Tibial artery (tissue), 4 donors: Measurements from ENCODE around the gene CCNQ.
A peak's percentile ranks its signal among the peaks of the same experiment; 100 is the strongest.

Experiments
- DNase-seq, 2 donors: peaks; one replicate each; pipeline ENCODE4 v3.0.0-alpha.2; 2019
- H3K27ac ChIP-seq, 2 donors: fragments of 200-600 bp; sonication (generic) in 1 of 2; 1 replicate in 1 of 2; 2 replicates in 1 of 2; pipeline ENCODE4 v1.5.1; 2018 to 2019; ENCODE audit warnings: mild to moderate bottlenecking in 1 of 2
- H3K27me3 ChIP-seq, 2 donors: fragments of 200-600 bp; sonication (generic) in 1 of 2; one replicate each; pipeline versions ENCODE4 v1.5.1 to v1.6.0; 2016 to 2019
- H3K36me3 ChIP-seq, 3 donors: fragments of 200-600 bp; sonication (generic) in 2 of 3; one replicate each; pipeline ENCODE4 v1.5.1; 2016 to 2019; ENCODE audit warnings: mild to moderate bottlenecking in 2 of 3
- H3K4me1 ChIP-seq, 4 donors: fragments of 200-600 bp; sonication (generic) in 2 of 4; 1 replicate in 3 of 4; 2 replicates in 1 of 4; pipeline ENCODE4 v1.5.1; 2016 to 2019
- H3K4me3 ChIP-seq, 2 donors: fragments of 200-600 bp; sonication (generic) in 1 of 2; 1 replicate in 1 of 2; 2 replicates in 1 of 2; pipeline ENCODE4 v1.5.1; 2018 to 2019; ENCODE audit warnings: mild to moderate bottlenecking in 2 of 2
- H3K9me3 ChIP-seq, 3 donors: fragments of 200-600 bp; sonication (generic) in 1 of 3; one replicate each; pipeline ENCODE4 v1.5.1; 2016 to 2019
- intact Hi-C: fragments of 100-400 bp; cut with DNase I; formaldehyde crosslinking; loops from one replicate; pipeline ENCODE4 v1.15.0; 2023; ENCODE audit warnings: low total_unique reads
- TF ChIP-seq, protein P1 (sequence below), 2 experiments: fragments of 200-600 bp in 1 of 2; fragments of 450-650 bp in 1 of 2; IDR thresholded peaks; one replicate each; pipeline ENCODE4 v1.5.1; 2017 to 2019; ENCODE audit warnings: antibody characterized with exemption in 2 of 2, mild to moderate bottlenecking in 1 of 2, moderate library complexity in 1 of 2

Gene CCNQ

DNA sequence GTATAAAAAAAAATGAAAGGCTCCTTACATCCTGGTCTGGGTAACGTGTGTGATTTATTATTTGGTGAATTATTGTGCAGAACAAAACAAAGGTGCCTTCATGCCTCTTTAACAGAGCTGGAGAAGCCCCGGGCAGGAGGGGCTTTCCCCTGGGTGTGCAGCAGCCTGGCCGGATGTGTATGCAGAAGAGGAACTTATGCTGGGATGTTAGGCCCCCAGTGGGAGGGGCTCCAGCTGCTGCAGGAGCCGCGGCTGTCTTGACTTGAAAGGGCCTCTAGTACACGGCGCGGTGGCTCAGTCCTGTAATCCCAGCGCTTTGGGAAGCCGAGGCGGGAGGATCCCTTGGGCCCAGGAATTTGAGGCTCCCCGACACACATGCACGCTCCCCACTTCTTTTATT is 16.0 kb downstream of the CCNQ start:
- DNase-seq = peak in 1 of 2 donors; percentile 25
- Histone ChIP-seq H3K27ac (no peak overlapping the region), H3K27me3 (no peaks in the 10 kb centered on the region), H3K9me3 (no peaks in the 10 kb centered on the region), H3K4me1 (no peaks in the 10 kb centered on the region), H3K36me3 (peaks cover 0 to 11% (median 6%) of the 10 kb centered on the region in 3 donors), H3K4me3 (no peak overlapping the region)
- TF ChIP-seq, protein P1, sequence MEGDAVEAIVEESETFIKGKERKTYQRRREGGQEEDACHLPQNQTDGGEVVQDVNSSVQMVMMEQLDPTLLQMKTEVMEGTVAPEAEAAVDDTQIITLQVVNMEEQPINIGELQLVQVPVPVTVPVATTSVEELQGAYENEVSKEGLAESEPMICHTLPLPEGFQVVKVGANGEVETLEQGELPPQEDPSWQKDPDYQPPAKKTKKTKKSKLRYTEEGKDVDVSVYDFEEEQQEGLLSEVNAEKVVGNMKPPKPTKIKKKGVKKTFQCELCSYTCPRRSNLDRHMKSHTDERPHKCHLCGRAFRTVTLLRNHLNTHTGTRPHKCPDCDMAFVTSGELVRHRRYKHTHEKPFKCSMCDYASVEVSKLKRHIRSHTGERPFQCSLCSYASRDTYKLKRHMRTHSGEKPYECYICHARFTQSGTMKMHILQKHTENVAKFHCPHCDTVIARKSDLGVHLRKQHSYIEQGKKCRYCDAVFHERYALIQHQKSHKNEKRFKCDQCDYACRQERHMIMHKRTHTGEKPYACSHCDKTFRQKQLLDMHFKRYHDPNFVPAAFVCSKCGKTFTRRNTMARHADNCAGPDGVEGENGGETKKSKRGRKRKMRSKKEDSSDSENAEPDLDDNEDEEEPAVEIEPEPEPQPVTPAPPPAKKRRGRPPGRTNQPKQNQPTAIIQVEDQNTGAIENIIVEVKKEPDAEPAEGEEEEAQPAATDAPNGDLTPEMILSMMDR (IDR thresholded peaks at IDR 0.05) = no peak
- intact Hi-C loops = no loop called here

DNA sequence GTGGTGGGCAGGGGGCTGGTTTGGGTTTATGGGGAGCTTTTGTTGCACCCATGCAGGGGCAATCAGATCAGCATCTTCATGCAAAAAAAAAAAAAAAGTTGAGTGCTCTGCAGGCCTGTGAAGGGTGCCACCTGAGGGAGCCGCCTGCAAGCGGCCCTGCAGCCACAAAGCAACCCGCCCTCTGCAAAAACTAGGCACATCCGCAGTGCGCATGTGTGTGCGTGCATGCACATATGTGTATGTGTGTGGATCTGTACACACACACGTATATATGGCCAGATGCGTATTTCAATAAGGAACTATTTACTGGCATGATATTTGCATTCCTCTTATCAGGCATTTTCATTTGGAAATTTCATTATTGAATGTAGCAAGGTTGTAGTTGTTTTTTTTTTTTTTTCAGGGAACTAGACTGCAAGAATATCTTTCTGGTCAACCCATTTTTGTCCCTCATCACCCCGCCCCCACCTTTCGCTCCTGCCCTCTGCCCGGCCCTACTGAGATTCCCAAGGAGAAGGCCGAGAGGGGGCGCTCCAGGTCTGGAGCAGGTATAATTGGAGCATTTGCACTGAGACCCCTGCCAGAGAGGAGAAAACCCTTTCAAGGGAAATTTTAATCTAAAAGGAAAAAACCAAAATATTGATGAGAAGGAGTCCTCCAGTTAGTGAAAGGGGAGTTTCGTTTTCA is 18.1 kb downstream of the CCNQ start:
- intact Hi-C loops = no loop called here
- Histone ChIP-seq H3K27me3 (no peaks in the 10 kb centered on the region), H3K4me3 (no peak overlapping the region), H3K36me3 (no peaks in the 10 kb centered on the region), H3K9me3 (no peaks in the 10 kb centered on the region), H3K4me1 (no peaks in the 10 kb centered on the region), H3K27ac (no peak overlapping the region)
- no peak for DNase-seq
- TF ChIP-seq, protein P1 (IDR thresholded peaks at IDR 0.05) = no peak

DNA sequence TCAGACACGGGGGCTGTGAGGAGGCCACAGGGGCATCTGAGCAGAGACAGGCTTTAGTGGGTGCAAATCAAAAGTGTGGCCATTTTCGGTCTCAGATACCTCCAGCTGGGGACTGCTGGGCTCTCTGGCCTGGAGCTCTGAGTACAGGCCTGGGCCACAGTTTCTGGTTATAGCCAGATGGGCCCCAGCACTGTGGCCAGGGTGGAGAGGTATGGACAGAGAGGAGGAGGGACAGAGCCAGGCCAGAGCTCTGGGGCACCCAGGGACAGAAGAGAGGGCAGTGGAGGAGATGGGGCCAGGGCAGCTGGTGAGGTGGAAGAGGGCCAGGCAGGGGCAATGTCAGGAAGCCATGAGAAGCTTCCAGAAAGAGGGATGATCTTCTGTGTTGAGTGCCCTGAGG is 20.1 kb downstream of the CCNQ start:
- Histone ChIP-seq H3K27ac (no peak overlapping the region), H3K36me3 (no peaks in the 10 kb centered on the region), H3K9me3 (no peaks in the 10 kb centered on the region), H3K27me3 (no peaks in the 10 kb centered on the region), H3K4me3 (no peak overlapping the region), H3K4me1 (no peaks in the 10 kb centered on the region)
- TF ChIP-seq, protein P1 (IDR thresholded peaks at IDR 0.05) = no peak
- intact Hi-C loops = no loop called here
- no peak for DNase-seq

DNA sequence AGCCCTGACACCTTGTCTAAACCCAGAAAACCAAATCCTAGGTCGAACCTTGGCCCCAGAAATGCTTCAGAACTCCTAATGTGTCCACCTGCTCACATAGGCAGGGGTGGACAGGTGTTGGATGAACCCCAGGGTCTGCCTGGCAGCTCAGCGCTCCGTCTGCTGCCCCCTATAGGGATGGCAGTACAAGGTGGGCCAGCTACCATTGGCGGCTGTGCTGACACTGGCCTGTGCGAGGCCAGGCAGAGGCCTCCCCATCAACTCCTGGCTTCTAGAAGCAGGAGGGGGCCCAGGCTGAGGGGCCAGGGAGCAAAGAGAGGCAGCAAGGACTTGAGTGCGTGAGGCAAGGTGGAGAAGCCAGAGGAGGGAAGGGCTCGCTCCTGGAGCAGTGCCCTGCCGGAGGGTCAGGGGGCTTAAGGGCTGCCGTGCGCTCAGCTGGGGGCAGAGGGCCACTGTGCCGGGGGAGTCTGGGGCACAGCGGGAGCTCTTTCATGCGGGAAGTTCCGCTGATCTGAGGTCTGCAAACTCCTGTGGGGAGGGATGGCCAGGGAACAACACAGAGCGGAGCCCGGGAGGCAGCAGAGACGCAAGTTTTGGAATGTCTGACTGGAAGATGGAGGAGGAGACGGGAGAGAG is 20.6 kb downstream of the CCNQ start:
- no peak overlapping the region for H3K4me3 ChIP-seq
- no peaks in the 10 kb centered on the region for H3K9me3 ChIP-seq
- TF ChIP-seq, protein P1 (IDR thresholded peaks at IDR 0.05) = no peak
- no peaks in the 10 kb centered on the region for H3K27me3 ChIP-seq
- intact Hi-C loops = no loop called here
- DNase-seq = no peak
- H3K36me3 ChIP-seq = no peaks in the 10 kb centered on the region
- no peaks in the 10 kb centered on the region for H3K4me1 ChIP-seq
- H3K27ac ChIP-seq = no peak overlapping the region

DNA sequence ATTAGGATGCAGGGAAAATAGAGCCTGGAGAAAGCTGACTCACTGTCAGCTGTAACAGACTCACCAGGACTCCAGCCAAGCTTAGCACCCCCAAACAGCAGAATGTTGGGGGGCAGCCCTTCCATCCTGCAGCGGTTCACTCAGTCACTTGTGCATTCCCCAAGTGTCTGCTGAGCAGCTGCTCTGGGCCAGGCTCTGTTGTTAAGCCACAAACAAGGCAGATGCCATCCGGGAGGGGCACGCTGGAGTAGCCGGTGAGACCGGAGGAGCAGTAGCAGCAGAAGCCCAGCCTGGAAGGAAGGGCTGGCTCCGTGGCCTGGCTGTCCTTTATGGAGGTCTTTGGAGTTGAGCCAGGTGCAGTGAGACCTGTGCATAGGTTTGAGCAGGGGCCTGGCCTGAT is 22.0 kb downstream of the CCNQ start:
- Histone ChIP-seq H3K27ac (no peak overlapping the region), H3K36me3 (no peaks in the 10 kb centered on the region), H3K27me3 (no peaks in the 10 kb centered on the region), H3K9me3 (no peaks in the 10 kb centered on the region), H3K4me3 (no peak overlapping the region), H3K4me1 (no peaks in the 10 kb centered on the region)
- TF ChIP-seq, protein P1 (IDR thresholded peaks at IDR 0.05) = no peak
- intact Hi-C loops = no loop called here
- no peak for DNase-seq
